Embryonic facial prominence (tissue), 1 donor: ENCODE results near the gene MMP25.
"Not testable (repeated sequence)": the region's sequence is repeated elsewhere in the genome, so short reads cannot be mapped to it uniquely, and the experiment has no call there.

Experiments used
- DNase-seq: peaks from one replicate; pipeline ENCODE4 v3.0.0-alpha.2; 2016; ENCODE audit errors: extremely low spot score

Gene MMP25

GRCh38 chr16:3054965-3055733 is 8.8 kb downstream of the MMP25 start:
- no peak for DNase-seq

- not testable (repeated sequence) for DNase-seq
These were observed 9.4 kb downstream of the MMP25 start for GRCh38 chr16:3055734-3056115.

- DNase-seq = no peak
These were observed 10.2 kb downstream of the MMP25 start for GRCh38 chr16:3056336-3057180.

- DNase-seq = no peak
These were observed 11.1 kb downstream of the MMP25 start for GRCh38 chr16:3057181-3058138.

GRCh38 chr16:3058139-3059030 is 12.0 kb downstream of the MMP25 start:
- no peak for DNase-seq

GRCh38 chr16:3059041-3059722 is 12.8 kb downstream of the MMP25 start:
- peak; percentile 62 for DNase-seq

- DNase-seq = no peak
These were observed 13.4 kb downstream of the MMP25 start for GRCh38 chr16:3059723-3060242.

GRCh38 chr16:3060339-3061127 is 14.2 kb downstream of the MMP25 start:
- no peak for DNase-seq

GRCh38 chr16:3062553-3062952 is 16.2 kb downstream of the MMP25 start:
- no peak for DNase-seq

- no peak for DNase-seq
These were observed 17.4 kb downstream of the MMP25 start for GRCh38 chr16:3063625-3064386.

GRCh38 chr16:3065069-3065741 is 18.8 kb downstream of the MMP25 start, which contains the start of gene IL32:
IL32 (plus strand) TSS chr16:3065640; CDS start chr16:3065812, 172 bp downstream.
- no peak for DNase-seq

- DNase-seq = no peak
These were observed 19.5 kb downstream of the MMP25 start for GRCh38 chr16:3065742-3066439.

- DNase-seq = no peak
These were observed 20.0 kb downstream of the MMP25 start for GRCh38 chr16:3066440-3066748.

GRCh38 chr16:3068487-3068886 is 22.1 kb downstream of the MMP25 start:
- no peak for DNase-seq

GRCh38 chr16:3069146-3069545 is 22.8 kb downstream of the MMP25 start:
- DNase-seq = not testable (repeated sequence)

GRCh38 chr16:3070608-3071111 is 24.3 kb downstream of the MMP25 start:
- DNase-seq = no peak

GRCh38 chr16:3071655-3072054 is 25.3 kb downstream of the MMP25 start:
- no peak for DNase-seq
